Neuronal stem cell (in vitro differentiated cells): ENCODE results near the gene LHB.
"Not testable (repeated sequence)": the region's sequence is repeated elsewhere in the genome, so short reads cannot be mapped to it uniquely, and the experiment has no call there.

Experiments
- DNase-seq: peaks from one replicate; pipeline ENCODE4 v3.0.0-alpha.2; 2013; ENCODE audit warnings: low spot score
- H2AFZ ChIP-seq: one replicate; pipeline ENCODE4 v1.6.1; 2013; ENCODE audit warnings: mild to moderate bottlenecking, low read length, inconsistent platforms
- H2AK5ac ChIP-seq: 2 replicates; pipeline ENCODE4 v1.6.1; 2013; ENCODE audit warnings: low read depth, mild to moderate bottlenecking, inconsistent platforms, low read length, moderate library complexity, mixed read lengths
- H2BK120ac ChIP-seq: 2 replicates; pipeline ENCODE4 v1.6.1; 2013; ENCODE audit warnings: low read depth, mild to moderate bottlenecking, inconsistent platforms, low read length, moderate library complexity, mixed read lengths
- H2BK12ac ChIP-seq: one replicate; pipeline ENCODE4 v1.6.1; 2013; ENCODE audit warnings: low read length, inconsistent platforms
- H2BK15ac ChIP-seq: 2 replicates; pipeline ENCODE4 v1.6.1; 2013; ENCODE audit warnings: mild to moderate bottlenecking, low read length, inconsistent platforms, mixed read lengths
- H2BK5ac ChIP-seq: one replicate; pipeline ENCODE4 v1.6.1; 2013; ENCODE audit warnings: inconsistent platforms, mild to moderate bottlenecking, low read length, moderate library complexity
- H3K14ac ChIP-seq: one replicate; pipeline ENCODE4 v1.6.1; 2013; ENCODE audit warnings: low read length, inconsistent platforms
- H3K18ac ChIP-seq: 2 replicates; pipeline ENCODE4 v1.6.1; 2013; ENCODE audit warnings: low read length, inconsistent platforms
- H3K23ac ChIP-seq: 2 replicates; pipeline ENCODE4 v1.6.1; 2013; ENCODE audit warnings: low read depth, mild to moderate bottlenecking, mixed read lengths, low read length, inconsistent platforms; ENCODE audit not compliant: poor library complexity
- H3K27ac ChIP-seq: replicated peaks from 3 replicates; pipeline ENCODE4 v1.5.1; 2013; ENCODE audit warnings: low read length, inconsistent platforms
- H3K27me3 ChIP-seq, 3 experiments: 2 replicates each; pipeline ENCODE4 v1.6.1; 2013; ENCODE audit warnings: low read length in 3 of 3, mild to moderate bottlenecking in 2 of 3, inconsistent platforms in 1 of 3, low read depth in 1 of 3, mixed read lengths in 1 of 3, moderate library complexity in 1 of 3; ENCODE audit not compliant: control insufficient read depth in 3 of 3, insufficient read depth in 3 of 3
- H3K36me3 ChIP-seq, 2 donors: replicated peaks in 1 of 2; 2 replicates each; pipeline ENCODE4 v1.6.1; 2013; ENCODE audit warnings: low read length in 2 of 2; ENCODE audit not compliant: control insufficient read depth in 2 of 2, insufficient read depth in 2 of 2
- H3K4ac ChIP-seq: 2 replicates; pipeline ENCODE4 v1.6.1; 2013; ENCODE audit warnings: inconsistent platforms, mild to moderate bottlenecking, low read length, moderate library complexity
- H3K4me1 ChIP-seq, 2 donors: 1 replicate in 1 of 2; 2 replicates in 1 of 2; pipeline ENCODE4 v1.6.1; 2013; ENCODE audit warnings: low read length in 2 of 2, low read depth in 1 of 2; ENCODE audit not compliant: control insufficient read depth in 2 of 2, insufficient read depth in 1 of 2
- H3K4me2 ChIP-seq: one replicate; pipeline ENCODE4 v1.6.1; 2013; ENCODE audit warnings: mild to moderate bottlenecking, low read length, inconsistent platforms; ENCODE audit not compliant: insufficient read depth, poor library complexity, severe bottlenecking
- H3K4me3 ChIP-seq, 2 donors: 2 replicates each; pipeline ENCODE4 v1.5.1; 2013; ENCODE audit warnings: low read length in 2 of 2, mild to moderate bottlenecking in 2 of 2, inconsistent platforms in 1 of 2, moderate library complexity in 1 of 2
- H3K79me1 ChIP-seq: one replicate; pipeline ENCODE4 v1.6.1; 2013; ENCODE audit warnings: low read depth, mild to moderate bottlenecking, inconsistent platforms, low read length, moderate library complexity
- H3K9ac ChIP-seq: one replicate; pipeline ENCODE4 v1.6.1; 2013; ENCODE audit warnings: mild to moderate bottlenecking, low read depth, low read length, inconsistent platforms; ENCODE audit not compliant: poor library complexity
- H3K9me3 ChIP-seq, 2 donors: replicated peaks in 1 of 2; 2 replicates each; pipeline versions ENCODE3 to v1.6.1; 2013; ENCODE audit warnings: low read length in 2 of 2, mild to moderate bottlenecking in 2 of 2, inconsistent platforms in 1 of 2, low read depth in 1 of 2, mixed read lengths in 1 of 2, moderate library complexity in 1 of 2; ENCODE audit not compliant: control insufficient read depth in 2 of 2, insufficient read depth in 1 of 2
- H4K8ac ChIP-seq: one replicate; pipeline ENCODE4 v1.6.1; 2013; ENCODE audit warnings: low read depth, mild to moderate bottlenecking, inconsistent platforms, low read length, moderate library complexity
- H4K91ac ChIP-seq: one replicate; pipeline ENCODE4 v1.6.1; 2013; ENCODE audit warnings: low read length, low read depth, mild to moderate bottlenecking, inconsistent platforms; ENCODE audit not compliant: poor library complexity
- WGBS, 2 donors: extraction: QIAGEN DNeasy Blood & Tissue Kit; methylation state at CpG; one replicate each; pipeline ENCODE4 v1.1.7; 2013; ENCODE audit warnings: missing lambda C conversion rate in 2 of 2, mixed read lengths in 1 of 2; ENCODE audit not compliant: insufficient read length in 2 of 2, insufficient replicate concordance in 1 of 2; ENCODE audit errors: extremely low coverage in 2 of 2; 5-methylcytosine and 5-hydroxymethylcytosine counted together

LHB gene

GRCh38 chr19:49056101-49056901, 39.4 kb upstream of the LHB start:
- Histone ChIP-seq H2AFZ (peak overlapping the region; percentile 98), H3K9me3 (no peaks in the 10 kb centered on the region), H2BK5ac (no peak overlapping the region), H3K4me2 (peak overlapping the region; percentile 97), H3K23ac (peak overlapping the region; percentile 85), H3K18ac (peak overlapping the region; percentile 95), H2BK15ac (peak overlapping the region; percentile 81), H3K79me1 (no peaks in the 10 kb centered on the region), H2BK12ac (peak overlapping the region; percentile 84), H3K4me3 (peak overlapping the region; percentile 49 to 76), H4K91ac (no peak overlapping the region), H4K8ac (no peak overlapping the region), H3K14ac (peak overlapping the region; percentile 31), H3K27me3 (peaks cover 8 to 62% (median 39%) of the 10 kb centered on the region in 3 experiments), H2AK5ac (no peak overlapping the region), H3K36me3 (no peaks in the 10 kb centered on the region), H3K27ac (no peak overlapping the region), H2BK120ac (no peak overlapping the region), H3K4me1 (peaks cover 9 to 17% of the 10 kb centered on the region in 2 donors), H3K9ac (peak overlapping the region; percentile 50), H3K4ac (no peak overlapping the region)
- DNase-seq: peak; percentile 65
- no CpG with 5 or more reads among the region's 63 CpGs for WGBS, 2 donors

DNA sequence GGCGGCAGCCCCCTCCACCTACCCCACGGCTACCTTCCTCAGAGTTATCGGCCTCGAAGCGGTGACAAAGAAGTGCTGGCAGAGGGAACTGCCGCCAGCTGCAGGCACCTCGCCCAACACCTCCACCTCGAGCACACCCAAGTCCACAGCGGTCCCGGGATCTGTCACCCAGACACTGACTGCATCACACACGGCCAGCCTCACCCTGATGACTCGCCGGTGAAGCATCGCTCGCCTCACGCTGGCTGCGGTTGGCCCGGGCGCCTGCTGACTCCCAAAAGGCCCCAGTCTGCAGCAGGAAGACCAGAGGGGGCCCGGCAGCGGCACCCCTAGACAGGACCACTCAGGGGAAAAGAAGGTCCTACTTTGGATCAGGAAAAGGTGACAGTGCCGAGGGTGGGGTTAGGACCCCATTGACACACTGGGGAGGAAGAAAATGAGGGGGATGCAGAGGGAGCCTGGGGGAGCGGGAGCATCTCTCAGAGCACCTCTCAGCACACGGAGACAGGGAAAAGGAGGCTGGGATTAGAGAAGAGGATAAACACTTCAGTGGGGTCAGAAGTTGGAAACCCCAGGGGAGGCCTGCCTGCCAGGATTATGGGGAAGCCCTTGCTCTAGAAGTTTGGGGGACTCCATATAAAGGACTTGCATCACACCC, 33.6 kb upstream of the LHB start:
- not testable (repeated sequence) for H3K27me3 ChIP-seq, H2BK5ac ChIP-seq, H3K9me3 ChIP-seq, H3K4me3 ChIP-seq, H2BK15ac ChIP-seq, H3K4me1 ChIP-seq, H3K14ac ChIP-seq, H3K27ac ChIP-seq, H3K23ac ChIP-seq, H2AFZ ChIP-seq, H3K18ac ChIP-seq, H3K4ac ChIP-seq, H3K36me3 ChIP-seq, H3K79me1 ChIP-seq, H2BK12ac ChIP-seq, H2AK5ac ChIP-seq, H2BK120ac ChIP-seq, H3K9ac ChIP-seq, H4K91ac ChIP-seq, DNase-seq, H3K4me2 ChIP-seq, H4K8ac ChIP-seq
- WGBS, 2 donors: no CpG with 5 or more reads among the region's 24 CpGs

GRCh38 chr19:49049834-49050233, 32.9 kb upstream of the LHB start:
- not testable (repeated sequence) for H4K91ac ChIP-seq, H3K9ac ChIP-seq, H3K27ac ChIP-seq, H2BK12ac ChIP-seq, H3K14ac ChIP-seq, H2BK15ac ChIP-seq, H2BK120ac ChIP-seq, H4K8ac ChIP-seq, H2AFZ ChIP-seq, H3K4me3 ChIP-seq, H3K27me3 ChIP-seq, H3K4me1 ChIP-seq, H3K4me2 ChIP-seq, H3K36me3 ChIP-seq, H3K4ac ChIP-seq, H3K79me1 ChIP-seq, H3K18ac ChIP-seq, DNase-seq, H3K23ac ChIP-seq, H2BK5ac ChIP-seq, H3K9me3 ChIP-seq, H2AK5ac ChIP-seq
- no CpG with 5 or more reads among the region's 4 CpGs for WGBS, 2 donors

DNA sequence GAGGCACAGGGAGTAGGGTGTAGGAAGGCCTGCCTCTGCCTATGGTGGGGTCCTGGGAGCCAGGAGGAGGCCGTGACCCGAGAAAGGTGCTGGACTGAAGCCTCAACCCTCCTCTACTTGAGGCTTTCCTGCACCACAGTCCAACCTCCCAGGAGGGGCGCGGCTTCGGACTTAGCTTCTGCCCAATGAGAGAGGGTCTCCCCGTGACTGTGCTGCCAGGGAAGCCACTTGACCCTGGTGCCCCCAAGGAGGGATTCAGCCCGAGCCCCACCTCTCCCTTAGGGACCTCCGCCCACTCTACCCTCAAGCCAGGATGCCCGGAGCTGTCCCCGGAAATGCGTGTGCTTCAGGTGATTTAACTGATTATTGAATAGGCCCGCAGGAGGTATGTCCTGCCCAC, 32.1 kb upstream of the LHB start, which contains the start of gene CGB8:
Gene CGB8 (minus strand): TSS at position 101 of the 400 bp plus-strand sequence. CDS start 372 bp downstream, outside the sequence.
- not testable (repeated sequence) for H2AK5ac ChIP-seq, H2BK5ac ChIP-seq, H3K36me3 ChIP-seq, H3K4me2 ChIP-seq, H3K27ac ChIP-seq, H4K8ac ChIP-seq, DNase-seq, H3K9ac ChIP-seq, H2AFZ ChIP-seq, H3K4ac ChIP-seq, H3K9me3 ChIP-seq, H3K23ac ChIP-seq, H4K91ac ChIP-seq, H3K27me3 ChIP-seq, H3K4me1 ChIP-seq, H2BK15ac ChIP-seq, H3K14ac ChIP-seq, H3K4me3 ChIP-seq, H3K18ac ChIP-seq, H2BK12ac ChIP-seq, H3K79me1 ChIP-seq, H2BK120ac ChIP-seq
- no CpG with 5 or more reads among the region's 12 CpGs for WGBS, 2 donors
